Neural cell (in vitro differentiated cells): Measurements from ENCODE around the gene IST1.
A peak's percentile ranks its signal among the peaks of the same experiment; 100 is the strongest.

Experiments used
- MXI1 ChIP-seq: fragments of 450-650 bp; conservative IDR thresholded peaks from 2 replicates; pipeline ENCODE4 v1.6.1; 2014; ENCODE audit warnings: antibody characterized with exemption, mild to moderate bottlenecking; ENCODE audit not compliant: poor library complexity, severe bottlenecking
- POLR2AphosphoS5 ChIP-seq: IDR thresholded peaks from 2 replicates; pipeline ENCODE4 v1.6.1; 2012
- RAD21 ChIP-seq: fragments of 450-650 bp; conservative IDR thresholded peaks from 2 replicates; pipeline ENCODE4 v1.6.1; 2014; ENCODE audit warnings: antibody characterized with exemption, mild to moderate bottlenecking, moderate library complexity
- TF ChIP-seq, protein P1 (sequence below): fragments of 450-650 bp; IDR thresholded peaks from 2 replicates; pipeline ENCODE4 v1.5.1; 2014; ENCODE audit warnings: antibody characterized with exemption, mild to moderate bottlenecking, moderate library complexity; ENCODE audit not compliant: poor library complexity, severe bottlenecking

- TF ChIP-seq POLR2AphosphoS5 (peak; percentile 94), RAD21 (no peak), MXI1 (peak; percentile 69)
- TF ChIP-seq, protein P1, sequence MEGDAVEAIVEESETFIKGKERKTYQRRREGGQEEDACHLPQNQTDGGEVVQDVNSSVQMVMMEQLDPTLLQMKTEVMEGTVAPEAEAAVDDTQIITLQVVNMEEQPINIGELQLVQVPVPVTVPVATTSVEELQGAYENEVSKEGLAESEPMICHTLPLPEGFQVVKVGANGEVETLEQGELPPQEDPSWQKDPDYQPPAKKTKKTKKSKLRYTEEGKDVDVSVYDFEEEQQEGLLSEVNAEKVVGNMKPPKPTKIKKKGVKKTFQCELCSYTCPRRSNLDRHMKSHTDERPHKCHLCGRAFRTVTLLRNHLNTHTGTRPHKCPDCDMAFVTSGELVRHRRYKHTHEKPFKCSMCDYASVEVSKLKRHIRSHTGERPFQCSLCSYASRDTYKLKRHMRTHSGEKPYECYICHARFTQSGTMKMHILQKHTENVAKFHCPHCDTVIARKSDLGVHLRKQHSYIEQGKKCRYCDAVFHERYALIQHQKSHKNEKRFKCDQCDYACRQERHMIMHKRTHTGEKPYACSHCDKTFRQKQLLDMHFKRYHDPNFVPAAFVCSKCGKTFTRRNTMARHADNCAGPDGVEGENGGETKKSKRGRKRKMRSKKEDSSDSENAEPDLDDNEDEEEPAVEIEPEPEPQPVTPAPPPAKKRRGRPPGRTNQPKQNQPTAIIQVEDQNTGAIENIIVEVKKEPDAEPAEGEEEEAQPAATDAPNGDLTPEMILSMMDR = peak; percentile 53
Measured at GRCh38 chr16:71883849-71884638, 11.3 kb upstream of the IST1 start, which contains the start of gene ZNF821.
